HG03103 (cell line): ENCODE results near the gene RWDD4.
"Not testable (repeated sequence)": the region's sequence is repeated elsewhere in the genome, so short reads cannot be mapped to it uniquely, and the experiment has no call there.

Experiments
- ATAC-seq: cut with Tn5 transposase; IDR thresholded peaks from one replicate; pipeline ENCODE4 v1.9.1; 2021; ENCODE audit warnings: low read depth; ENCODE audit not compliant: unreplicated experiment

The RWDD4 gene

GRCh38 chr4:183636503-183636902 lies 22.5 kb downstream of the RWDD4 start:
- no peak for ATAC-seq

GRCh38 chr4:183635741-183636140 lies 23.2 kb downstream of the RWDD4 start:
- ATAC-seq = no peak

- ATAC-seq = no peak
Observed at GRCh38 chr4:183635321-183635720, 23.7 kb downstream of the RWDD4 start.

- ATAC-seq = no peak
Observed at GRCh38 chr4:183633476-183634400, 25.2 kb downstream of the RWDD4 start.

GRCh38 chr4:183632689-183633088 lies 26.3 kb downstream of the RWDD4 start:
- no peak for ATAC-seq

GRCh38 chr4:183631577-183632198 lies 27.3 kb downstream of the RWDD4 start:
- no peak for ATAC-seq

- ATAC-seq = no peak
Observed at GRCh38 chr4:183627979-183628588, 30.9 kb downstream of the RWDD4 start.

GRCh38 chr4:183627286-183627685 lies 31.7 kb downstream of the RWDD4 start:
- ATAC-seq = not testable (repeated sequence)

GRCh38 chr4:183626168-183626567 lies 32.8 kb downstream of the RWDD4 start:
- no peak for ATAC-seq

GRCh38 chr4:183624548-183624947 lies 34.4 kb downstream of the RWDD4 start:
- no peak for ATAC-seq

- no peak for ATAC-seq
Observed at GRCh38 chr4:183621875-183622274, 37.1 kb downstream of the RWDD4 start.

- ATAC-seq = no peak
Observed at GRCh38 chr4:183620421-183620820, 38.6 kb downstream of the RWDD4 start.

- ATAC-seq = no peak
Observed at GRCh38 chr4:183618681-183619080, 40.3 kb downstream of the RWDD4 start.

GRCh38 chr4:183617075-183617474 lies 41.9 kb downstream of the RWDD4 start:
- no peak for ATAC-seq

GRCh38 chr4:183612329-183613250 lies 46.4 kb downstream of the RWDD4 start:
- no peak for ATAC-seq

- no peak for ATAC-seq
Observed at GRCh38 chr4:183611210-183611830, 47.7 kb downstream of the RWDD4 start.

- no peak for ATAC-seq
Observed at GRCh38 chr4:183610613-183611012, 48.4 kb downstream of the RWDD4 start.

- ATAC-seq = no peak
Observed at GRCh38 chr4:183610033-183610432, 49.0 kb downstream of the RWDD4 start.

GRCh38 chr4:183609151-183609550 lies 49.8 kb downstream of the RWDD4 start:
- ATAC-seq = no peak

- no peak for ATAC-seq
Observed at GRCh38 chr4:183607894-183608293, 51.1 kb downstream of the RWDD4 start.
